ENCODE measurements around the gene PPP5C.

GRCh38 chr19:46371371-46371901 lies 24.5 kb downstream of the PPP5C start:
- TF ChIP-seq, protein P1, sequence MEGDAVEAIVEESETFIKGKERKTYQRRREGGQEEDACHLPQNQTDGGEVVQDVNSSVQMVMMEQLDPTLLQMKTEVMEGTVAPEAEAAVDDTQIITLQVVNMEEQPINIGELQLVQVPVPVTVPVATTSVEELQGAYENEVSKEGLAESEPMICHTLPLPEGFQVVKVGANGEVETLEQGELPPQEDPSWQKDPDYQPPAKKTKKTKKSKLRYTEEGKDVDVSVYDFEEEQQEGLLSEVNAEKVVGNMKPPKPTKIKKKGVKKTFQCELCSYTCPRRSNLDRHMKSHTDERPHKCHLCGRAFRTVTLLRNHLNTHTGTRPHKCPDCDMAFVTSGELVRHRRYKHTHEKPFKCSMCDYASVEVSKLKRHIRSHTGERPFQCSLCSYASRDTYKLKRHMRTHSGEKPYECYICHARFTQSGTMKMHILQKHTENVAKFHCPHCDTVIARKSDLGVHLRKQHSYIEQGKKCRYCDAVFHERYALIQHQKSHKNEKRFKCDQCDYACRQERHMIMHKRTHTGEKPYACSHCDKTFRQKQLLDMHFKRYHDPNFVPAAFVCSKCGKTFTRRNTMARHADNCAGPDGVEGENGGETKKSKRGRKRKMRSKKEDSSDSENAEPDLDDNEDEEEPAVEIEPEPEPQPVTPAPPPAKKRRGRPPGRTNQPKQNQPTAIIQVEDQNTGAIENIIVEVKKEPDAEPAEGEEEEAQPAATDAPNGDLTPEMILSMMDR (IDR thresholded peaks at IDR 0.05 in 4 of 5, conservative IDR thresholded peaks at IDR 0.05 in 1 of 5) = no peak
- no peak for TF ChIP-seq POLR2A (IDR thresholded peaks at IDR 0.05)

Measured in gastrocnemius medialis (tissue), 4 donors.